ENCODE results near the gene ATP1A1. TPM values are rescaled to one million over a fixed set of nuclear protein-coding genes. Genes with fewer than 3 reads are reported as not detected.

The ATP1A1 gene
- total RNA-seq, 1 donor from 2014 or later: 219 TPM

- no peak overlapping the region for H3K27ac Mint-ChIP-seq
- DNase-seq (ENCODE audit: low spot score in 2 of 2, unreplicated experiment in 2 of 2): no peak
- H3K4me1 Mint-ChIP-seq: peaks cover 15% of the 10 kb centered on the region
- no peaks in the 10 kb centered on the region for H3K36me3 Mint-ChIP-seq
- no peak for TF ChIP-seq CTCF (IDR thresholded peaks at IDR 0.05; ENCODE audit: unreplicated experiment)
- H3K4me3 Mint-ChIP-seq: no peak overlapping the region
- no peaks in the 10 kb centered on the region for H3K9me3 Mint-ChIP-seq
- H3K27me3 Mint-ChIP-seq (ENCODE audit: low read depth): no peaks in the 10 kb centered on the region
Observed at GRCh38 chr1:116453481-116453880, 80.4 kb downstream of the ATP1A1 start.

GRCh38 chr1:116453906-116454305, 80.9 kb downstream of the ATP1A1 start:
- no peak for TF ChIP-seq CTCF (IDR thresholded peaks at IDR 0.05; ENCODE audit: unreplicated experiment)
- no peak overlapping the region for H3K4me3 Mint-ChIP-seq
- no peaks in the 10 kb centered on the region for H3K36me3 Mint-ChIP-seq
- H3K27ac Mint-ChIP-seq: peak overlapping the region; percentile 37
- DNase-seq (ENCODE audit: low spot score in 2 of 2, unreplicated experiment in 2 of 2): no peak
- no peaks in the 10 kb centered on the region for H3K9me3 Mint-ChIP-seq
- peaks cover 19% of the 10 kb centered on the region for H3K4me1 Mint-ChIP-seq
- H3K27me3 Mint-ChIP-seq (ENCODE audit: low read depth): no peaks in the 10 kb centered on the region

Other genes with a start within 250 kb of the ATP1A1 start
- gene CD58, start 197.8 kb downstream of the ATP1A1 start, total RNA-seq: 6.6 to 8.0 TPM (median 7.6 TPM) in 3 replicates

Measured in mesothelial cell of epicardium (in vitro differentiated cells).